NCI-H2029 (cell line): ENCODE results near the gene ZNF462.

ENCODE experiments used
- DNase-seq: peaks from one replicate; lab custom pipeline; 2025; lab: John Stamatoyannopoulos, UW

Gene ZNF462

DNA sequence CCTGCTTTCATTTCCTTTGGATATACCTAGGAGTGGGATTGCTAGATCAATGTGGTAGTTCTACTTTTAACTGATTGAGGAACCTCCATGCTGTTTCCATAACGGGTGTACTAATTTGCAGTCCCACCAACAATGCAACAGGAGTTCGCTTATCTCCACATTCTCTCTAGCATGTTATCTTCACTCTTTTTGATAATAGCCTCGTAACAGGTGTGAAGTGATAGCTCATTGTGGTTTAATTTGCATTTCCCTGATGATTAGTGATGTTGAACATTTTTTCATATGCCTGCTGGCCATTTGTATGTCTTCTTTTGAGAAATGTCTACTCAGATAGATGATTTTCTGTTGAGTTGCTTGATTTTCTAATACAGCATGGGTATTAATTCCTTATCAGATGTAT is 142.2 kb downstream of the ZNF462 start:
- DNase-seq: no peak

GRCh38 chr9:107007402-107007801 is 144.4 kb downstream of the ZNF462 start:
- DNase-seq: no peak

DNA sequence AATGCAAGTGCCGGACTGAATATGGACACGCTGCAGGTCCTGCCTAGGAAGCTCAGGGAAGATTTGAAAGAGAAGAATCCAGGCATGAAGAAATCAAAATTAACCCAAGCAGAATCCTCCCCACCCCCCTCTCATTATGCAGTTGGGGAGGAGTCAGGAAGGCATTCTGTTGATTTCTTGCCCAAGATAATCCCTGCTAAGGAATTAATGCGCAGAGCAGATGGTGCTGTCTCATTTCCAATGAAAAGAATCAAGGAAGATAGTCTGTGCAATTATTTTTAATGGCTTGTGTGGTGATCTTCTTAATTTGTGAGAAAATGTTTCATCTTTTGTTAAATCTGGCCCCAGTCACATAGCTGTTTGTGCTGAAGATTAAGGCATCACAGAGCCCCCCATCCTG is 145.0 kb downstream of the ZNF462 start:
- DNase-seq: no peak

DNA sequence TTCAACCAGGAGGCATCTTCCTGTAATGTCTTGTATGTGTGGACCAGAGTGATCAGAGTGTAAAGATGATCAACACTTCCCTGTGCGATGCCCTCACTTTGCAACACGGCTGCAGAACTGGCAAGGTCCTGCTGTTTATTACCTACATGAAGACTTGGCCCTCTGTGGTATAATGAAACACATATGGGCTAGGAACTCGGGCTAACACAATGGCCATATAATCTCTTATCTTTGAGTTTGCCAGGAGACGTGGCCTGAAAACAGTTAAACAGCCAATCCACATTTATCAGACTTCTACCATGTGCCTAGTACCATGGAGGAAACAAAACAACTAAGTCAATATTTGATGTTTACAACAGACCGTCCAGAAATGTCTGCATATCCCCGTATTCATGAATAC is 145.5 kb downstream of the ZNF462 start:
- no peak for DNase-seq

- DNase-seq: no peak
Observed at GRCh38 chr9:107016383-107016782, 153.4 kb downstream of the ZNF462 start.

GRCh38 chr9:107018861-107019545 is 156.0 kb downstream of the ZNF462 start:
- DNase-seq: no peak

- DNase-seq: no peak
Observed at GRCh38 chr9:107020040-107020530, 157.1 kb downstream of the ZNF462 start.

- DNase-seq: no peak
Observed at GRCh38 chr9:107024193-107024592, 161.2 kb downstream of the ZNF462 start.

DNA sequence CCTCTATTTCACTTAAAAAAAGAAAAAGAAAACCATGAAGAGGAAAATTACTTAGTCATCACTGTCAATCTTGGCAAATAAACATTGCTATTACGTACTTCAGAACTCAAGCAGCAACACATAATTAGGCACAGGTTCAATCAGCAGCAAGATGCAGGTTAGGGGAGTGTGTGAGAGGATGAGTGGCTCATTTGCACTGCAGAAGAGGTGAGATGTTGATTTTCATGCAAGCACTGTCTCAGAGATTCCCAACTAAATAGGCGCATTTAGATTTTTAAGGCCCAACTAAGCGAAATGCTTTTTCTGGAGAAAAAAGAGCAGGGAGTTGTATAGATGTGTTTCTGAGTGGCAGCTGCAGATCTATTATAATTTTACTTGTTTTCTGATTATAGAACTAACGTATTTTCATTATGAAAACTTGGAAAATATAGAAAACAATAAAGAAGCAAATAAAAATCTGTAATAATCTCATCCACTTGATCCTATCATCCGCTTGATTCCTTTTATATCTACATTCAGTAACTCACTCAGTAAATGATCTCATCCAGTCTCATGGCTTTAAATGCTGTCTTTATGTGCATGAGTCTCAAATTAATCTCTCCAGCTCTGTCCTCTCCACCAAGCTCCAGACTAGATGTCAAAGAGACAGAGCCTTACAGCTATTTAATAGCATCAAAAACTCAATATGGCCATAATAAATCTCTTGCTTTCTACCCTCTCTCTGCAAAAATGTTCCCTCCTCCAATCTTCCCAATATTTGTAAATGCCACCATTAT is 162.5 kb downstream of the ZNF462 start:
- DNase-seq: no peak

GRCh38 chr9:107029146-107029545 is 166.2 kb downstream of the ZNF462 start:
- no peak for DNase-seq

- DNase-seq: no peak
Observed at GRCh38 chr9:107033966-107034365, 171.0 kb downstream of the ZNF462 start.

DNA sequence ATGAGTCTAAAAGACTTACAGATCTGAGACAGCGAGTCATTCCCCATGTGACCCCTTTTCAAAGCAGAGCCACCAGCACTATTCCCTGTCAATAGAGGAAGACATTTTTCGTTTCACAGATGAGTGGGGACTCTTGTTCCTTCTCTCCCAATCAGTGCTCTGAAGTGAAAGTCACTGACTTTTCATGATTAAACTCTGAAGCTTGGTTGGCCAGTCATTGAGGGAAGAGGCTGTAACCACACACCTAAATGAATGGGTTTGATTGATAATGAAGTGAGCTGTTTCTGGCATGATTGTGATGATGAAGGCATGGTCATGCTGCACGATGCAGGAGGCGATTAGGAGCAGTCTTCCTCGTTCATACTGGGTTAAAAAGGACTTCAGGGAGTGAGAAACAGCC is 171.9 kb downstream of the ZNF462 start:
- no peak for DNase-seq

DNA sequence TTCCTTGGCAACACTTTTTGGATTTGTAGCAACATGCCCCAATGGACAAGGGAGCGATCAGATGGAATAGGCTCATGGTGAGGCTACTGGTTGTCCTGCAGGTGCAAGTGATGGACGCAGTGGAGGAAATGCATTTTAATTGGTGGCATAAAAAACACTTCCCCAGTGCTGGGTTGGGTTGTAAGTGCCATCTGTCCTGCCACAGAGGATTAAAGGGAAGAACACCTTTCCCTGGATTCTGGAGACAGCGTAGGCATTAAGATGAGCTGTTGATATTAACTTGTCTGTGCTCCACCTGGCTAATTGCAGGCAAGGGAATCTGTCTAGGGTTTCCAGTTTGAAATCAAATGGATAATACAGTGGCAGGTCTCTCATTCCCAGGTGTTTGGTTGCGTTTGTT is 173.4 kb downstream of the ZNF462 start:
- DNase-seq: no peak

- DNase-seq: no peak
Observed at GRCh38 chr9:107039542-107039941, 176.6 kb downstream of the ZNF462 start.

DNA sequence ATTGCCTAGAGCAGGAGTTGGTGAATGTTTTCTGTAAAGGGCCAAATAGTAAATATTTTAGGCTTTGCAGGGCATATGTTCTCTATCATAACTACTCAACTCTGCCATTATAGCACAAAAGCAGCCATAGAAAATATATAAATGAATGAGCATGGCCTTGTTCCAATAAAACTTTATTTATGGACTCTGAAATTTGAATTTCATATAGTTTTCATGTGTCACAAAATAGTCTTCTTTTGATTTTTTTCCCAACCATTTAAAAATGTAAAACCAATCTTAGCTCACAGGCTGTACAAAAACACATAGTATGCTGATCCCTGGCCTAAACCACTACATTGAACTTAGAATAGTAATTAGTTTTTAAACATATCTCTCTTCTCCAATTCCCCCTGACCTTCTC is 179.6 kb downstream of the ZNF462 start:
- no peak for DNase-seq

DNA sequence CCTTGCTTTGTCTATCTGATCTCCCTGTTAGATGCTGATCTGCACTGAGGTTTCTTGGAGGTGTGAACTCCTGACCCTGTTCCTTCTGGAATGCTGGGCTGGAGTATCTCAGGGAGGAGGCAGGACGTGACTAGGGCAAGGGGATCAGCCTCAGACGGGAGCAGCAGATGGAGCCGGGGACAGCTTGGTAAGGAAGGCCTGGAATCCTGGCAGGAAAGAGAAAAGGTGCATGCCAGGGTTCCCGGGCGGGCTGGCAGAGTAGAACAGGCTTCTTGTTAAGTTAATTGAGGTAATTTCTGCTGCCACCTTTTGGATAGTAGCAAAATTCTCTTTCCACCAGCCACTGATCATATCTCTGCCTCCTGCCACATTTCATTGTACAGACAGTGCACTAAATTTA is 180.9 kb downstream of the ZNF462 start:
- no peak for DNase-seq

DNA sequence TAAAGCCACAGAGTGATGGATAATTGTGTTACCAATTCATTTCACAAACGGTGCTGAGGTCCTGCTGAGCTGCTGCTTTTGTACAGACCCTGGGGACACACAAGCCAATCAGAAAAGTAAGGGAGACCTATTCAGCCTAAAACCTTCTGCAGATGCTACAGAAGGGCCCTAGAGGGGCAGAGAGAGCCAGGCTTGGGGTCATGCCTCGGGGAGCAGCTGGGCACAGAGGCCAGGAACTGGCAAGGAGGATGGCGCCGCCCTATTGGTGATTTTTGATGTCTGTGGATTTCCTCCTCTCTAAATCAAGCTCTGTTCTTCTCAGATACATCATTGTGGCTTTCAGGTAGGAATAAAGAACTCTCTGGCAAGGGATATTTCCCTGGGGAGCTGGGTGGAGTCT is 181.9 kb downstream of the ZNF462 start:
- no peak for DNase-seq

DNA sequence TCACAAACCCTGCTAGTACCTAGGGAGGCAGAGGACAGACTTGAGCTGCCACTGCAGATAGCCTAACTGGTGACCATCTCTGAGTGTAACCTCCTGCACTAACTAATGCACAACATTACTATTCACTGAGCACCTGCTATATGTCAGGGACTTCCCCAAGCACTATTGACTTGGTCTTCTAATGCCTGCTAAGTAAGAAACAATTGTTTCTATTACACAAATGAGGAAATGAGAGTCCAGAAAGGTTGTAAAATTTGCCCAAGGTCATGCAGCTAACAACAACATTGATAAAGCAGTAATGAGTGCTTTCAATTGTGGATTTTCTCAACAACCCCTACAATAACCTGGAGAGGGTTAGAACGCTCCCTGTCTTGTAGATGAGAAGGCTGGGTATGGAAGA is 183.7 kb downstream of the ZNF462 start:
- DNase-seq: no peak

DNA sequence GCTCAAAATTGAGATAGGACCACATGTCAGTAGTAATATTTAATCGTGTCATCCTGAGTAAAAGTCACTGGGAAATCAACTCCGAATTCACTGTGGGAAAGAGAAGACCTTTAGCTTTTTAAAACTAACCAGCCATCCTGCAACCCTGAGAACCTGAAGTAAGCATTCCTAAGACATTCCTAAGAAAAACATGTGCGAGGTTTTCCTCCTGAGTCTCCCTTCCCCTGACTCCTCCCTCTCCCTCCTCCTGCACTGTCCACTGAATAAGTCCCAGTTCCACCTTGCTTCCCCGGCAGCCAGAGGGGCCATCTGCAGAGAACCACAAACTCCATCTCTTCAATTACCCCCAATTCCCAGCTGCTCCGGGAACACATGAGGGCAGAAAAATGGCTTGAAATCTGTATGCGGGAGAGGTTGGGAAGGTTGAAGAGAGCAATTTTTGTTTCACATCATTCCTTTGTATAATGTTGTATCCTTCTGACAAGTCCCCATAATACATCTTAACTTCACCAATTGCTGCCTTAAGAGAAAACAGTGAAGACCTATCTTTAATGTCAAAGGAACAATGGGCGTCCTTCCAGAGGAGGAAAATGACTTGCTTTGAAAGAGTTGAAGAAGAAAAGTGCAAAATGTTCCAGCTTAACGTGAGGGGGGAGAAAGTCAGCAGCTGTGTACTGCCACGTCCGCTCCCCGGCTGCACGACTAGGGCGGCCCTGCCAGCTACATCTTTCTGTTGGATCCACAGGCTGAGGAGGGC is 186.3 kb downstream of the ZNF462 start:
- no peak for DNase-seq

DNA sequence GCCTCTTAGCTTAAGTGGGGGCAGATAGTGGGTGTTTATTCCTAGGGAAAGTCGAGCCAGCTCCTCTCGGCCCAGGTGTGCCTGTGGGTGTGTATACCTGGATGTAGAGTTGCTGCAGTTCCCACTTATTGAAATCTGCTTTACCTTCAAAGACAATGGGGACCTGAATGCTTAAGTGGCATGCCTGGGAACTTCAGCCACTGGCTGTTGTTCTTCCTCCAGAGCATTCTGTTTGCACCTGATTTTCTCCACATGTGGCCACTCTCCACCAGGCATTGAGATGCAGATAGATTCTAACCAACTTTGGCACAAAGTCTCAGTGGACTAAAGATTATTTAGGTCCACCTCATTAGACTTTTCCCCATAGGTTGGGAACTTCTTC is 186.8 kb downstream of the ZNF462 start:
- no peak for DNase-seq

- DNase-seq: no peak
Observed at GRCh38 chr9:107051392-107051791, 188.4 kb downstream of the ZNF462 start.

- no peak for DNase-seq
Observed at GRCh38 chr9:107054146-107054545, 191.2 kb downstream of the ZNF462 start.

GRCh38 chr9:107059220-107059619 is 196.3 kb downstream of the ZNF462 start:
- no peak for DNase-seq
